Brain microvascular endothelial cell (primary cell): ENCODE results near the gene DUSP14.

Source experiments
- DNase-seq: peaks from one replicate; pipeline ENCODE4 v3.0.0-alpha.2; 2020
- H3K27ac ChIP-seq: fragments of 250-450 bp; sonication (Bioruptor Pico); 2 replicates; pipeline ENCODE4 v1.5.1; 2020; ENCODE audit warnings: mild to moderate bottlenecking, moderate library complexity
- H3K27me3 ChIP-seq: fragments of 250-450 bp; sonication (Bioruptor Pico); replicated peaks from 2 replicates; pipeline ENCODE4 v1.5.1; 2020; ENCODE audit warnings: mild to moderate bottlenecking
- H3K36me3 ChIP-seq: fragments of 250-450 bp; sonication (Bioruptor Pico); replicated peaks from 2 replicates; pipeline ENCODE4 v1.5.1; 2020; ENCODE audit warnings: mild to moderate bottlenecking
- H3K4me3 ChIP-seq: 2 replicates; pipeline ENCODE4 v1.5.1; 2011; ENCODE audit warnings: low read depth, mild to moderate bottlenecking, control low read depth, low read length, moderate library complexity
- in situ Hi-C: cut with HindIII; loops from 2 replicates; pipeline ENCODE4 v1.10.0; 2017; ENCODE audit warnings: low sequenced_read_pairs, low pct_ligation_motif_present
- TF ChIP-seq, protein P1 (sequence below): IDR thresholded peaks from 2 replicates; pipeline ENCODE4 v1.5.1; 2011; ENCODE audit warnings: low read depth, mild to moderate bottlenecking, moderate library complexity, low read length, control low read depth, inconsistent platforms; ENCODE audit errors: missing control alignments

Gene DUSP14

GRCh38 chr17:37488607-37489196 is 989 bp upstream of the DUSP14 start:
- TF ChIP-seq, protein P1, sequence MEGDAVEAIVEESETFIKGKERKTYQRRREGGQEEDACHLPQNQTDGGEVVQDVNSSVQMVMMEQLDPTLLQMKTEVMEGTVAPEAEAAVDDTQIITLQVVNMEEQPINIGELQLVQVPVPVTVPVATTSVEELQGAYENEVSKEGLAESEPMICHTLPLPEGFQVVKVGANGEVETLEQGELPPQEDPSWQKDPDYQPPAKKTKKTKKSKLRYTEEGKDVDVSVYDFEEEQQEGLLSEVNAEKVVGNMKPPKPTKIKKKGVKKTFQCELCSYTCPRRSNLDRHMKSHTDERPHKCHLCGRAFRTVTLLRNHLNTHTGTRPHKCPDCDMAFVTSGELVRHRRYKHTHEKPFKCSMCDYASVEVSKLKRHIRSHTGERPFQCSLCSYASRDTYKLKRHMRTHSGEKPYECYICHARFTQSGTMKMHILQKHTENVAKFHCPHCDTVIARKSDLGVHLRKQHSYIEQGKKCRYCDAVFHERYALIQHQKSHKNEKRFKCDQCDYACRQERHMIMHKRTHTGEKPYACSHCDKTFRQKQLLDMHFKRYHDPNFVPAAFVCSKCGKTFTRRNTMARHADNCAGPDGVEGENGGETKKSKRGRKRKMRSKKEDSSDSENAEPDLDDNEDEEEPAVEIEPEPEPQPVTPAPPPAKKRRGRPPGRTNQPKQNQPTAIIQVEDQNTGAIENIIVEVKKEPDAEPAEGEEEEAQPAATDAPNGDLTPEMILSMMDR, result no peak
- in situ Hi-C loops, result no loop called here
- Histone ChIP-seq H3K4me3 (peak overlapping the region; percentile 77), H3K27ac (peak overlapping the region; percentile 95), H3K36me3 (no peaks in the 10 kb centered on the region), H3K27me3 (no peaks in the 10 kb centered on the region)
- peak; percentile 91 for DNase-seq

DNA sequence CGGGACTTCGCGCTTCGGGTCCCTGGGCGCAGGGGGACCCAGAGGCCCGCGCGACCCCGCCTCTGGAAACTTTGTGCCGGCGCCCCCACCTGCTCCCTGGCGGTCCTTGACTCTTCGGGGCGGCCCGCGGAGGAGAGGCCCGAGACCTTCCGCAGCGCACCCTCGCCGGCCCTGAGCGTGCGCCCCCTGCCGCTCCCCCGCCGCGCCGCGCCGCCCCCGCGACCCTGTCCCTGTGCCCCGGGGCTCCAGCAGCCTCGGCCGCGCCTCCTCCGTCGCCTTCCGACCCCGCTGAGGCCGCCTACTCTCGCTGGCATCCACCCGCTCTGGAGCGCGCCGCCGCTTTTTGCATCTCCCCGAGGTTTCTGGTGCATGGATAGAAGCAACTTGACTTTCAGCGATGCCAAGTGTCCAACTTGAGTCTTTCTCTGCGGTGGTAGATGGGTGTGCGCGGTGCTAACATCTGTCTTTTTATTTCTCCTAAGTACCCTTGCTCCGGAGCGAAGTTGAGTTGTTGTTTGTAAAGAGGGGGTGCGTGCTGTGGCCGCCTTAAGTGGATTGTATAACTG is 414 bp downstream of the DUSP14 start:
- peak overlapping the region; percentile 77 for H3K4me3 ChIP-seq
- no peaks in the 10 kb centered on the region for H3K27me3 ChIP-seq
- no peaks in the 10 kb centered on the region for H3K36me3 ChIP-seq
- in situ Hi-C loops, result no loop called here
- TF ChIP-seq, protein P1, result no peak
- H3K27ac ChIP-seq, result peak overlapping the region; percentile 82
- peak; percentile 54 for DNase-seq

GRCh38 chr17:37490638-37491614 is 1.2 kb downstream of the DUSP14 start:
- peak; percentile 84 for DNase-seq
- in situ Hi-C loops, result no loop called here
- H3K27me3 ChIP-seq, result no peaks in the 10 kb centered on the region
- TF ChIP-seq, protein P1, result no peak
- H3K36me3 ChIP-seq, result no peaks in the 10 kb centered on the region
- H3K27ac ChIP-seq, result peak overlapping the region; percentile 82
- peak overlapping the region; percentile 77 for H3K4me3 ChIP-seq

DNA sequence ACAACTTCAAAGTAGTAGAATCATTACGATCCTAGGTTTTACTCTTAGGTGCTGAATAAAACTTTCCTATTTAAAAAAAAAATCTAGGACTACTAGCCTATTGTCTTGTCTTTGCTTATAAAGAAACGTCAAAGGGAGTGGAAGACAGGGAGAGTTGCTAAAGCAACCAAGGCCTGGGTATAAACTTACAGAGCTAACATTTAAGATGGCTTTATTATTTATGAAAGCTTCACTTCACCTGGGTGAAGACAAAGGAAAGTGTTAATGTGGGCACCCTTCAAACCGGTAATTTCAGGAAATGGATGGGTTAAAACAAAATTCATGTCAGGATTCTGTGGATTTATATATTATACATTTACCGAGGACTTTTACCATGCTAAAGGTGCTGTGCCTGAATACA is 2.5 kb downstream of the DUSP14 start:
- in situ Hi-C loops, result no loop called here
- H3K36me3 ChIP-seq, result no peaks in the 10 kb centered on the region
- peak overlapping the region; percentile 82 for H3K27ac ChIP-seq
- TF ChIP-seq, protein P1, result no peak
- H3K4me3 ChIP-seq, result peak overlapping the region; percentile 77
- DNase-seq, result no peak
- H3K27me3 ChIP-seq, result no peaks in the 10 kb centered on the region

GRCh38 chr17:37493249-37494027 is 3.7 kb downstream of the DUSP14 start:
- H3K27me3 ChIP-seq, result no peaks in the 10 kb centered on the region
- H3K36me3 ChIP-seq, result no peaks in the 10 kb centered on the region
- TF ChIP-seq, protein P1, result no peak
- H3K4me3 ChIP-seq, result no peak overlapping the region
- in situ Hi-C loops, result no loop called here
- H3K27ac ChIP-seq, result peak overlapping the region; percentile 69
- DNase-seq, result peak; percentile 83
